ENCODE measurements around the gene GALNT14. TPM values are rescaled to one million over a fixed set of nuclear protein-coding genes. Genes with fewer than 3 reads are reported as not detected.

GALNT14 gene
- polyA plus RNA-seq, 1 experiment: 3.5 TPM

DNA sequence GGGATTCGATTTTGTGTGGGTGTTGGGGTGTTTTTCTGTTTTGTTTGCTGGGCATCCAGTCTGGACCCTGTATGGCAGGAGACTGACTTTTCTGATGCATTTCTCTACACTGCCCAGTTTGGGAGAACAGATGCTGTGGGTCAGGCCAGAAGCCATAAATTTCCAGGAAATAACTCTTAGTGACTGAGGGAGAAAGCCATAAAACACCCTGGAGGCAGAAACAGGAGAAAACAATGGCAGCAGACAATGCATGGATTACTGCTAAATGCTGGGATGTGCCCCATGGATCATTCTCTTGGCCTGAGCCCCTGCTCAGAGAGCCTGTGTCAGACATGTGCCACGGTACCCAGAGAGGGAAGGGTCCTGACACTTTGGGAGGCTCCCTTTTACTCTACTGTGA is 197.4 kb downstream of the GALNT14 start:
- H3K27me3 ChIP-seq (ENCODE audit: control insufficient read depth, insufficient read depth, low read length): no peaks in the 10 kb centered on the region

DNA sequence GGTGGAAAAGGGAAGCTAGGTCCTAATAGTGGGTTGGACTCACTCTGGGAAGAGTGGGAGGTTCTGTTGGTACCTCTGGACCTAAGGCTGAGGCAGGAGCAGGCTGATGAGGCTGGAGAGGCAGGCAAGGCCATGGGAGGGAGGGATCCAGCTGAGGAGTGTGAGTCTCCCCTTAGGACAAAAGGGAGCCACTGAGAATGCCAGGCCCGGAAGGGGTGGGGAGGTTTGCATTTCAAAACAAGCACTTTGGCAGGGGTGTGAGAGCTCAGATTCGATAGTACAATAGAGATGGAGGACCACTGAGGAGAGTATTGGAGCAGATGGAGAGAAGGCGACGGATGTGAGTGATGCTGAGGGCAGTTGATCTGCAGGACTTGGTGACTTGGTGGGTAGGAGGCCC is 198.9 kb downstream of the GALNT14 start:
- ChIA-PET CTCF (no interaction called here), POLR2A (no interaction called here)
- Histone ChIP-seq H3K4me3 (ENCODE audit: low read depth, low read length) (no peak overlapping the region), H3K27me3 (ENCODE audit: control insufficient read depth, insufficient read depth, low read length) (no peaks in the 10 kb centered on the region), H3K36me3 (ENCODE audit: control insufficient read depth, insufficient read depth, low read length) (no peaks in the 10 kb centered on the region)
- DNase-seq (ENCODE audit: low read depth): no peak
- TF ChIP-seq, protein P1, sequence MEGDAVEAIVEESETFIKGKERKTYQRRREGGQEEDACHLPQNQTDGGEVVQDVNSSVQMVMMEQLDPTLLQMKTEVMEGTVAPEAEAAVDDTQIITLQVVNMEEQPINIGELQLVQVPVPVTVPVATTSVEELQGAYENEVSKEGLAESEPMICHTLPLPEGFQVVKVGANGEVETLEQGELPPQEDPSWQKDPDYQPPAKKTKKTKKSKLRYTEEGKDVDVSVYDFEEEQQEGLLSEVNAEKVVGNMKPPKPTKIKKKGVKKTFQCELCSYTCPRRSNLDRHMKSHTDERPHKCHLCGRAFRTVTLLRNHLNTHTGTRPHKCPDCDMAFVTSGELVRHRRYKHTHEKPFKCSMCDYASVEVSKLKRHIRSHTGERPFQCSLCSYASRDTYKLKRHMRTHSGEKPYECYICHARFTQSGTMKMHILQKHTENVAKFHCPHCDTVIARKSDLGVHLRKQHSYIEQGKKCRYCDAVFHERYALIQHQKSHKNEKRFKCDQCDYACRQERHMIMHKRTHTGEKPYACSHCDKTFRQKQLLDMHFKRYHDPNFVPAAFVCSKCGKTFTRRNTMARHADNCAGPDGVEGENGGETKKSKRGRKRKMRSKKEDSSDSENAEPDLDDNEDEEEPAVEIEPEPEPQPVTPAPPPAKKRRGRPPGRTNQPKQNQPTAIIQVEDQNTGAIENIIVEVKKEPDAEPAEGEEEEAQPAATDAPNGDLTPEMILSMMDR (IDR thresholded peaks at IDR 0.05; ENCODE audit: insufficient read depth, low read depth, low read length): no peak

More for the DNA sequence above, 197.4 kb downstream of the GALNT14 start:
- ChIA-PET POLR2A (no interaction called here), CTCF (no interaction called here)
- TF ChIP-seq, protein P1 (IDR thresholded peaks at IDR 0.05; ENCODE audit: insufficient read depth, low read depth, low read length): no peak
- no peak overlapping the region for H3K4me3 ChIP-seq (ENCODE audit: low read depth, low read length)
- no peak for DNase-seq (ENCODE audit: low read depth)
- no peaks in the 10 kb centered on the region for H3K36me3 ChIP-seq (ENCODE audit: control insufficient read depth, insufficient read depth, low read length)

DNA sequence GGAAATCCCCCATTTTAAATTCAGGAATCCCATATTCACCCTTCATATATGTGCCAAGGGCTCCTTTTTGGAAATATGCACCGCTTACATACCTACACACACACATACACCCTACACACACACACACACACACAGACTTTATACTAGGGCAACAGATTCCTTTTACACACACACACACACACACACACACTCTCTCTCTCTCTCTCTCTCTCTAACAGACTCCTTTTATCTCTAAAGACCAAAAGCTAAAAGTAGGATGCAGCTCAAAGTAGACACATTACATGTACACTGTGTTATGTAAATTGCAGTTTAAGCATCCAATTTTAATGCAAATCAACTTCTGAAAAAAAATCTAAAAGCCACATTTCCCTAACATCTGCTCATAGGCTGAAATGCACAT is 200.0 kb downstream of the GALNT14 start:
- ChIA-PET CTCF (no interaction called here), POLR2A (no interaction called here)
- Histone ChIP-seq H3K27me3 (ENCODE audit: control insufficient read depth, insufficient read depth, low read length) (no peaks in the 10 kb centered on the region), H3K36me3 (ENCODE audit: control insufficient read depth, insufficient read depth, low read length) (no peaks in the 10 kb centered on the region), H3K4me3 (ENCODE audit: low read depth, low read length) (no peak overlapping the region)
- no peak for DNase-seq (ENCODE audit: low read depth)
- TF ChIP-seq, protein P1 (IDR thresholded peaks at IDR 0.05; ENCODE audit: insufficient read depth, low read depth, low read length): no peak

DNA sequence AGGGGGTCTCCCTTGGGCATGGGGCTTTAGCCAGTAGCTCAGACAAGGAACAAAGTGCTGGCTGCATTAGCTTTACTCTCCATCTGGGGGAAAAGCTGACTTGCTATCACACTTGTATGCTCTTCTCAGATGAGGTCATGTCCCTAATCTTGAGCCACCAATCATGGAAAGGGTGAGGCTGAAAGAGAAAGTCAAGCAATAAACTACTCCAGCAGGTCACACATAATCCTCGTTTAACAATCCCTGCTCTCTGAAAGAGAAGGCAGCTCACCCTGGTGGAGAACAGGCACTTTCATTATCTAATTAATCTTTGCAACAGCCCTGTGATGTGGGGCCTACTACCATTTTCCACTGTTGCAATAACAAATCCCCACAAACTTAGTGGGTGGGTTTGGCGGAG is 201.3 kb downstream of the GALNT14 start:
- TF ChIP-seq, protein P1 (IDR thresholded peaks at IDR 0.05; ENCODE audit: insufficient read depth, low read depth, low read length): no peak
- Histone ChIP-seq H3K36me3 (ENCODE audit: control insufficient read depth, insufficient read depth, low read length) (no peaks in the 10 kb centered on the region), H3K4me3 (ENCODE audit: low read depth, low read length) (no peak overlapping the region), H3K27me3 (ENCODE audit: control insufficient read depth, insufficient read depth, low read length) (no peaks in the 10 kb centered on the region)
- ChIA-PET POLR2A (no interaction called here), CTCF (no interaction called here)
- DNase-seq (ENCODE audit: low read depth): no peak

DNA sequence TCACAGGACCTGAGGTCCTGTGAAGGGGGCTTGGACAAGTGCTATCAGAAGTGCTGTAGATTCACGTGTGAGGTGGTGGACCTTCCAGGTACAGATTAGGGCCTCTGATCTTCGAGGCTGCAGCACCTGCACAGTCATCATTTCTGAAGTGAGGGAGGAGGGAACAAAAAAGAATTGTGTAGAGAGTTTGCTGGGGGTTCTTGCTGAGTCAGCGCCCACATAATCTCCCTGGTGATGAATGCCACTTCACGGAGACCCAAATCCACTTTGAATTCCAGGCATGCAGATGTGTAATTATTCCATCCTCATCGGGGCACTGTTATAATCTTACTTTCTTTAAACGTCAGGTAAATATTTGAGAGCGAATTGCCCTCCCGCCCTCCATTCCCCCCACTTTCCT is 202.4 kb downstream of the GALNT14 start:
- Histone ChIP-seq H3K36me3 (ENCODE audit: control insufficient read depth, insufficient read depth, low read length) (no peaks in the 10 kb centered on the region), H3K27me3 (ENCODE audit: control insufficient read depth, insufficient read depth, low read length) (no peaks in the 10 kb centered on the region), H3K4me3 (ENCODE audit: low read depth, low read length) (no peak overlapping the region)
- TF ChIP-seq, protein P1 (IDR thresholded peaks at IDR 0.05; ENCODE audit: insufficient read depth, low read depth, low read length): no peak
- CTCF ChIA-PET: no interaction called here
- no peak for DNase-seq (ENCODE audit: low read depth)
- POLR2A ChIA-PET: no interaction called here
